Esophagus (tissue), 2 donors: ENCODE results near the gene MKI67. TPM values are rescaled to one million over a fixed set of nuclear protein-coding genes. Genes with fewer than 3 reads are reported as not detected.

Experiments used
- H3K27ac ChIP-seq, 2 donors: one replicate each; pipeline ENCODE4 v1.5.1; 2013; ENCODE audit warnings: low read depth in 2 of 2, mild to moderate bottlenecking in 2 of 2, inconsistent platforms in 1 of 2, low read length in 1 of 2, moderate library complexity in 1 of 2
- H3K27me3 ChIP-seq, 2 donors: one replicate each; pipeline ENCODE4 v1.6.1; 2013; ENCODE audit warnings: low read length in 2 of 2, control low read depth in 1 of 2, mild to moderate bottlenecking in 1 of 2; ENCODE audit not compliant: insufficient read depth in 2 of 2, control insufficient read depth in 1 of 2
- H3K36me3 ChIP-seq, 2 donors: one replicate each; pipeline ENCODE4 v1.6.1; 2013; ENCODE audit warnings: low read length in 1 of 2; ENCODE audit not compliant: control insufficient read depth in 2 of 2, insufficient read depth in 2 of 2
- H3K4me1 ChIP-seq, 2 donors: one replicate each; pipeline ENCODE4 v1.6.1; 2013; ENCODE audit warnings: low read length in 1 of 2; ENCODE audit not compliant: control insufficient read depth in 2 of 2, insufficient read depth in 2 of 2
- H3K4me3 ChIP-seq, 2 donors: one replicate each; pipeline ENCODE4 v1.5.1; 2013; ENCODE audit warnings: low read length in 2 of 2, mild to moderate bottlenecking in 2 of 2, low read depth in 1 of 2, moderate library complexity in 1 of 2
- H3K9me3 ChIP-seq, 2 donors: one replicate each; pipeline ENCODE4 v1.6.1; 2013; ENCODE audit warnings: mild to moderate bottlenecking in 2 of 2, low read depth in 1 of 2, low read length in 1 of 2, moderate library complexity in 1 of 2; ENCODE audit not compliant: control insufficient read depth in 2 of 2, insufficient read depth in 1 of 2
- WGBS, 2 donors: extraction: QIAGEN DNeasy Blood & Tissue Kit; methylation state at CpG; one replicate each; pipeline ENCODE4 v1.1.7; 2013; 5-methylcytosine and 5-hydroxymethylcytosine counted together
- polyA plus RNA-seq, 2 donors: library from polyadenylated mRNA; stranded (reverse); fragments of 200-250 nt; gene quantifications; one replicate each; pipeline ENCODE4 v1.2.3, GENCODE V29; 2013
- donor health status: healthy with polysubstance abuse.
- donor health status: Bipolar disorder and iron deficiency.

MKI67 gene
- polyA plus RNA-seq, 2 donors: 8.7 to 8.9 TPM

DNA sequence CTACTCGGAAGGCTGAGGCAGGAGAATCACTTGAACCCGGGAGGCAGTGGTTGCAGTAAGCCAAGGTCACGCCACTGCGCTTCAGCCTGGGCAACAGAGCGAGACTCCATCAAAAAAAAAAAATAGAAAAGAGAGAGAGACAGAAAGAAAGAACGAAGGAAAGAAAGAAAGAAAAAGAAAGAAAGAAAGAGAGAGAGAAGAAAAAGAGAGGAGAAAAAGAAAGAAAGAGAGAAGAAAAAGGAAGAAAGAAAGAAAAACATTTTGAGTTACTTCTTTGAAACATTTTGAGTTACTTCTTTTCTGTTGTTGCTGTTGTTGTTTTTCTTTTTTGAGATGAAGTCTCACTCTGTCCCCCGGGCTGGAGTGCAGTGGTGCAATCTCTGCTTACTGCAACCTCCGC, 2.4 kb upstream of the MKI67 start:
- Histone ChIP-seq H3K4me3 (no peak overlapping the region), H3K27me3 (no peaks in the 10 kb centered on the region), H3K9me3 (no peaks in the 10 kb centered on the region), H3K36me3 (no peaks in the 10 kb centered on the region), H3K27ac (no peak overlapping the region), H3K4me1 (peaks cover 4 to 7% of the 10 kb centered on the region in 2 donors)
- 83 to 95% methylated on average over 8 of the region's 8 CpGs for WGBS, 2 donors

DNA sequence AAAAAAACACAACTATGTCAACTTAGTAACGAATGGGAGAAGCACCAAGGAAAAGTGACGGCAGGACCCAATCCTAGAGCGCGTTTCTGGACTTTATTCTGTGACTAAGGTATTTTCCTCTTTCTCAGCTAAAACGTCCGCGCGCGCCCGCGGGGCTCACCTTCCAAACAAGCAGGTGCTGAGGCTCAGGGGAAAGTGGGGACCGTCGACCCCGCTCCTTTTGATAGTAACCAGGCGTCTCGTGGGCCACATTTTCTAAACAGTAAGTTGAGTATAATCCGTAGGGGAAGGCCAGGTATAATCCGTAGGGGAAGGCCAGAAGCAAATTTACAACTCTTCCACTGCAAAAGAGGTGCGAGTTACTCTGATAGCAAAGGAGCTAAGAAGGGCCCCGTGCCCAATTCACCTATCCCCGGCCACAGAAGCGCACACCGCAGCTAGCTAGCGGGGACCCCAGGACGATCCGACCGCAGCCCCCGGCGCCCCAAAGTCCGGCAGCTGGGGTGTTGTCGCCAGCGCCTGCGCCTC, 743 bp downstream of the MKI67 start:
- H3K4me1 ChIP-seq: peaks cover 4 to 7% of the 10 kb centered on the region in 2 donors
- no peaks in the 10 kb centered on the region for H3K9me3 ChIP-seq
- no peaks in the 10 kb centered on the region for H3K36me3 ChIP-seq
- 2% methylated on average over 33 of the region's 33 CpGs for WGBS, 2 donors
- H3K27me3 ChIP-seq: no peaks in the 10 kb centered on the region
- no peak overlapping the region for H3K27ac ChIP-seq
- H3K4me3 ChIP-seq: peak overlapping the region; percentile 55 to 75

DNA sequence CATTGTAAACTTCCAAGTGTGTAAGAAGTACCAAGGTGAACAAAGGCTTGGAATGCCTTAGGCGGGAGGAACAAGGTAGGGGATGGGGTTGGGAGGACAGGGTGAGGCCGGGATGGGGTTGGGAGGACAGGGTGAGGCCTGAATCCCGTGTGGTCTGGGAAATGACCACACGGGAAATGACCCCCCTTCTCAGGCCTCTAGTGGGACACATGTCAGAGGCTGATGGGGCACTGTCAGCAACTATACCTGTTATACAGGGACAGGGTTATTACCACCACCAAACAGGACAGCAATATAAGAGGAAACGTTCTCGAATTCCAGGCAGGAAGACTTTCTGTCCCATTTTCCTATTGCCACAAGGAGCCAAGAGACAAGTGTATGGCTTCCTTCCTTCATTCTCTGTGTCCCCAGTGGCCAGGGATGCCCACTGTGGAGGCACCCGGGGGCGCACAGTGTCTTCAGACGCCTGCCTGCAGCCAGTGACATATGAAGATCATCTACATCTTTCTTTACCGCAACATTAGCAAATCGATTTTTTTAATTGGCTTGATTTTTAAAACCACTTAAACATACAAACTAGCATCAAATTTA, 1.3 kb downstream of the MKI67 start:
- no peak overlapping the region for H3K27ac ChIP-seq
- WGBS, 2 donors: 29 to 33% methylated on average over 11 of the region's 11 CpGs
- H3K4me1 ChIP-seq: peaks cover 4 to 7% of the 10 kb centered on the region in 2 donors
- H3K27me3 ChIP-seq: no peaks in the 10 kb centered on the region
- no peaks in the 10 kb centered on the region for H3K36me3 ChIP-seq
- no peaks in the 10 kb centered on the region for H3K9me3 ChIP-seq
- peak overlapping the region; percentile 55 to 75 for H3K4me3 ChIP-seq

GRCh38 chr10:128123846-128124245, 2.4 kb downstream of the MKI67 start:
- Histone ChIP-seq H3K36me3 (no peaks in the 10 kb centered on the region), H3K27ac (no peak overlapping the region), H3K9me3 (no peaks in the 10 kb centered on the region), H3K4me3 (no peak overlapping the region), H3K4me1 (peaks cover 4 to 7% of the 10 kb centered on the region in 2 donors), H3K27me3 (no peaks in the 10 kb centered on the region)

GRCh38 chr10:128122931-128123330, 3.3 kb downstream of the MKI67 start:
- H3K27ac ChIP-seq: no peak overlapping the region
- WGBS, 2 donors: 87% methylated on average over 2 of the region's 2 CpGs
- H3K9me3 ChIP-seq: no peaks in the 10 kb centered on the region
- no peaks in the 10 kb centered on the region for H3K36me3 ChIP-seq
- H3K4me1 ChIP-seq: peaks cover 4 to 7% of the 10 kb centered on the region in 2 donors
- H3K4me3 ChIP-seq: no peak overlapping the region
- no peaks in the 10 kb centered on the region for H3K27me3 ChIP-seq

- no peak overlapping the region for H3K4me3 ChIP-seq
- H3K4me1 ChIP-seq: peaks cover 4 to 7% of the 10 kb centered on the region in 2 donors
- no peaks in the 10 kb centered on the region for H3K9me3 ChIP-seq
- no peaks in the 10 kb centered on the region for H3K27me3 ChIP-seq
- H3K27ac ChIP-seq: no peak overlapping the region
- WGBS, 2 donors: 93 to 94% methylated on average over 5 of the region's 5 CpGs
- no peaks in the 10 kb centered on the region for H3K36me3 ChIP-seq
Measured at GRCh38 chr10:128121750-128122412, 4.3 kb downstream of the MKI67 start.

DNA sequence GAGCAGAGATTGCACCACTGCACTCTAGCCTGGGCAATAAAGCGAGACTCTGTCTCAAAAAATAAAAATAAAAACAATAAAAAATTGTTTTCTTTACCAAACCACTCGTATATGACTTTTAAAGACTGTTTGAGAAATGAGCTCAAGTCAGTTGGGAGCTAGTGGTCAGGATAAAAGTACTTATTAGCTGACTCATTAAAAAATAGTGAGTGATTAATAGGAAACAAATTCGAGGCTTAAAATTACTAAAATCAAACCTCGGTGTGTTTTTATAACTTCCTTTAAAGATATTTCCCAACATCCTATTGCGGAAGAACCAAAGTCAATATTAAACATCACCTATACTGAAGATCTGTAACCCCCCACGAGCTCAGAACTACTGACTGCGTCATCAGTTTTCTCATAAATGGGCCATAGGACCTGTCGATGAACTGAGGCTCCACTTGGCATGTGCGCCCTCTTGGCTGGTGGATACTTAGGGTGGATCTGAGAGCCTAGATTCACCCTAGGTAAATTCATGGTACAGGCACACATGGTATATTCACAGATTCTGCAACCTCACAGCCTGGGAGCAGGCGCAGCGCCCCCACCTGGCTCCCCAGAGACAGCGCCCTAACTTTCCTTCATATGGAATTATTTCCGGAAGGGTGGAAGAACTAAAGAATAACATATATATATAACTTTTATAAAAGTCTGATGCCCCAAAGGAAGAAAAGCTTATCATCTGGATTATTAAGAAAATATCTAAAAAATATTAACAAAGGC, 9.2 kb downstream of the MKI67 start:
- Histone ChIP-seq H3K4me1 (no peaks in the 10 kb centered on the region), H3K4me3 (no peak overlapping the region), H3K27ac (no peak overlapping the region), H3K9me3 (no peaks in the 10 kb centered on the region), H3K36me3 (no peaks in the 10 kb centered on the region), H3K27me3 (no peaks in the 10 kb centered on the region)
- 83 to 93% methylated on average over 13 of the region's 13 CpGs for whole genome bisulfite sequencing, 2 donors

GRCh38 chr10:128116187-128116586, 10.0 kb downstream of the MKI67 start:
- Histone ChIP-seq H3K4me3 (no peak overlapping the region), H3K4me1 (no peaks in the 10 kb centered on the region), H3K27ac (no peak overlapping the region), H3K27me3 (no peaks in the 10 kb centered on the region), H3K9me3 (no peaks in the 10 kb centered on the region), H3K36me3 (no peaks in the 10 kb centered on the region)
- WGBS, 2 donors: 80 to 86% methylated on average over 4 of the region's 4 CpGs

- Histone ChIP-seq H3K27ac (no peak overlapping the region), H3K9me3 (no peaks in the 10 kb centered on the region), H3K36me3 (no peaks in the 10 kb centered on the region), H3K4me3 (no peak overlapping the region), H3K27me3 (no peaks in the 10 kb centered on the region), H3K4me1 (no peaks in the 10 kb centered on the region)
- WGBS, 2 donors: 97 to 99% methylated on average over 8 of the region's 8 CpGs
Measured at GRCh38 chr10:128115356-128115755, 10.9 kb downstream of the MKI67 start.
